GM19463 (cell line): ENCODE measurements around the gene PHRF1.

ENCODE experiments used
- ATAC-seq: cut with Tn5 transposase; IDR thresholded peaks from one replicate; pipeline ENCODE4 v1.9.1; 2021; ENCODE audit warnings: mild to moderate bottlenecking, moderate library complexity; ENCODE audit not compliant: unreplicated experiment

PHRF1 gene

GRCh38 chr11:575996-576768 is at the start of gene PHRF1:
TSS of gene PHRF1 (plus strand) at chr11:576470. CDS start at chr11:581513, 5,043 bp downstream.
- peak; percentile 86 for ATAC-seq

GRCh38 chr11:528166-528814 is 48.0 kb upstream of the PHRF1 start:
- no peak for ATAC-seq

GRCh38 chr11:528815-529727 is 47.2 kb upstream of the PHRF1 start:
- no peak for ATAC-seq

DNA sequence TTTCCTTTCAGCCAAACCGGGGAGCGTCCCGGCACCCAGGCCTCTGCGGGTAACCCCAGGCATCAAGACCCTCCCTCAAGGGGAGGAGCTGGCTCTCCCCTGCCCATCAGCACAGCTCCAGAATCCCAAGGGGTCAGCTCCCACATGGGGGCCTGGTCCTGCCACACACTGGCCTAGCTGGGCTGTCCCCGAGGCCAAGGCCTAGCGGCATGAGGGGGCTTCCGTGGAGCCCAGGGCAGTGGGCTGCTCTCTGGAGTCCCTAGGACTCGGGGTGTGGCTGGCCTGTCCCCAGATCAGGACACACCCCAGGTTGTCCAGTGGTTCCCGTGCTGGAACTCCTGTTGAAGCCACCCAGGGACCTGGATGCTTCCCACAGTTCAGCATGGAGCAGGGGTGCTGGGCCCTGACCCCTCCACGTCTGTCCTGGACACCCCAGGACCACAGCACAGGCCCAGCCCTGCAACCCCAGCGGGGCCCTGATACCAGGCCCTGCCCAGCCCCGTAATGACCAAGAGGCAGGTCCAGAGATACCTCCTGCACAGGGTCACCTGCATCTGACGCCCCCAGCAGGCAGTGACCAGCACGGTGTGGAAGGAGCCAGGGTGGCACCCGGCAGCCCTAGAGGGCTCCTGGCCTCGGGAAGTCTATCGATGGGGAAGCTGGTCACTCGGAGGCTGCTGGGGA is 46.4 kb upstream of the PHRF1 start:
- no peak for ATAC-seq

DNA sequence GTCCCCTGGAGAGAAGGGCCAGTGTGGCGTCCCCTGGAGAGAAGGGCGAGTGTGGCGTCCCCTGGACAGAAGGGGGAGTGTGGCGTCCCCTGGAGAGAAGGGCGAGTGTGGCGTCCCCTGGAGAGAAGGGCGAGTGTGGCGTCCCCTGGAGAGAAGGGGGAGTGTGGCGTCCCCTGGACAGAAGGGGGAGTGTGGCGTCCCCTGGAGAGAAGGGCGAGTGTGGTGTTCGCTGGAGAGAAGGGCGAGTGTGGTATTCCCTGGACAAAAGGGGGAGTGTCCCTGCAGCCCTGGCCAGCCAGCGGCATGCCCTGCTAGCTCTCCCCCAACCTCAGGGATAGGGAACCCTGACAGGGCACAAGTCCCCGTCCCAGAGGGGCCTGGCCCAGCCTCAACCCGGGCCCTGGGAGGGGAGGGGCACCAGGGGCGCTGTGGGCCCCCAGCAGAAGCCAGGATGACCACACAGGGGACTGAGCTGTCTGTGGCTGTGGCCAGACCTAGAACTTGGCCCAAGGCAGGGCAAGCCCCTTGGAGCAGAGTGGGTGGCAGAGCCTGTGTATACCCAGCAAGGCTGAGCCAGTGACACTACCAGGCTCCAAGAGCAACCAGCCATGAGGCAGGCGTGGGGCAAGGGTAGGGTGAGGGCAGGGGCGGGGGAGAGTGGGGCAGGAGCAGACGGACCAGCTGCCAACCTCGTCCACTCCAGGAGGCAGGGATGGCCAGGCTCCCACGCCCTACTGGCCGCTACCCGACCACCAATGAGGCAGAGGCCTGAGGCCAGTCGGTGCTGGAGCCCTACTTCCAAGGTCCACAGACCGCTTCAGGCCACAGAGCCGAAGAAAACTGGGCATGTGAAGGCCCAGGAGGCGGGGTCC is 45.1 kb upstream of the PHRF1 start:
- no peak for ATAC-seq

GRCh38 chr11:531919-532526 is 44.2 kb upstream of the PHRF1 start:
- no peak for ATAC-seq

GRCh38 chr11:532527-532985 is 43.7 kb upstream of the PHRF1 start:
- ATAC-seq = no peak

GRCh38 chr11:532986-533585 is 43.2 kb upstream of the PHRF1 start:
- ATAC-seq = no peak

- no peak for ATAC-seq
Measured at GRCh38 chr11:533586-534395, 42.5 kb upstream of the PHRF1 start.

GRCh38 chr11:534396-535209 is 41.7 kb upstream of the PHRF1 start:
- no peak for ATAC-seq

- ATAC-seq = peak; percentile 16
Measured at GRCh38 chr11:535210-535518, 41.1 kb upstream of the PHRF1 start.

DNA sequence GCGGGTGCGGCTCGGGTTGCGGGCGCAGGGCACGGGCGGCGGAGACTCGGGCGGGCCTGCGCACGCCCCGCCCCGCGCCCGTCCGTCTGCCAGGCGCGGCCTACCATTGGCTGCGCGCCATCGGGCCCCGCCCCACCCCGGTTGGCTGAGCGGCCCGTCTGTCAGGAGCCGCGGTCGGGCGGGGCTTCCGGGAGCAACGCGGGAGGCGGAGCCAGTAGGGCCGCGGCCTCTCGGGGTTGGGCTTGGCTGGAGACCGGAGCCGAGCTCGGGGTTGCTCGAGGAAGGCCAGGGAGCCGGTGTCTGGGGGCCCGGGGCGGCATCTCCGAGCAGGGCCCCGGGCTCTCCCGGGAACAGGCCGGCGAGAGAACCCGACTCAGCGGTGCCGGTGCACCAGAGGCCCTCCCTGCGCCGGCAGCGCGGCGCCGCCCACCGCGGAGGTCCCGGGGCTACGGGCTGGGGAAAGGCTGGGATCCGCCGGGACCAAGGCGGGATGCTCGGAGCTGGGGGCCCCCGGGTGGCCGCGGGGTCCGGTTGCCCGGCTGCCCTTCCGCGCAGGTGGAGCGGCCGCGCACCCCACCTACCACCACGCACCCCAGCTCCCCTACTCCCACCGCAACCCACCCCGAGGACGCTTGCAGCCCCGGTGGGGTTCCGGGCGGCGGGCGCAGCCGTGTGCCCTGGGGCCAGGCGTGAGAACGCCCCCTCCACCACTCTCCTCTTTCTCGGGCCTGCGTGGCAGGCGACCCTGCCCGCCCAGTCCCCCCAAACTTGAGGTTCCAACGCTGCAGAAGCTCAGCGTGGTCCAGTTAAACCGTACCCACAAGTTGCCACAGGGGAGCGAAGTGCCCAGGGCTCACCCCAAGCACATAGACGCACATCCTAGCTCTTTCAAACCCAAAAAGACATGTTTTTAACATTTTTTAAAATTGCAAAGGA is 40.5 kb upstream of the PHRF1 start, which contains the start of gene HRAS:
HRAS (minus strand) TSS at position 58 of the 936 bp plus-strand sequence.
- peak; percentile 74 for ATAC-seq

GRCh38 chr11:536841-537621 is 39.2 kb upstream of the PHRF1 start, which contains the start of gene LRRC56:
TSS of gene LRRC56 (plus strand) at chr11:537527. CDS start at chr11:540685, 3,158 bp downstream.
- peak; percentile 51 for ATAC-seq

GRCh38 chr11:537622-538430 is 38.4 kb upstream of the PHRF1 start:
- ATAC-seq = no peak
